Activated T-helper 1 cell treated with Interleukin-2 at 50 U/mL for 16 hours (primary cell): Measurements from ENCODE around the gene ADPRHL1.
"Not testable (repeated sequence)": the region's sequence is repeated elsewhere in the genome, so short reads cannot be mapped to it uniquely, and the experiment has no call there.

ENCODE experiments used
- DNase-seq: peaks from one replicate; pipeline ENCODE4 v3.0.0-alpha.2; 2020; ENCODE audit warnings: low read depth

ADPRHL1 gene

GRCh38 chr13:113477724-113478123, 24.4 kb upstream of the ADPRHL1 start:
- no peak for DNase-seq

- DNase-seq, result no peak
Observed at GRCh38 chr13:113476811-113477210, 23.5 kb upstream of the ADPRHL1 start.

- DNase-seq, result no peak
Observed at GRCh38 chr13:113475911-113476310, 22.6 kb upstream of the ADPRHL1 start.

- DNase-seq, result no peak
Observed at GRCh38 chr13:113475280-113475679, 22.0 kb upstream of the ADPRHL1 start.

- DNase-seq, result no peak
Observed at GRCh38 chr13:113474179-113474578, 20.9 kb upstream of the ADPRHL1 start.

GRCh38 chr13:113472355-113473025, 19.2 kb upstream of the ADPRHL1 start:
- no peak for DNase-seq

- no peak for DNase-seq
Observed at GRCh38 chr13:113471844-113472243, 18.6 kb upstream of the ADPRHL1 start.

GRCh38 chr13:113470635-113471163, 17.4 kb upstream of the ADPRHL1 start:
- not testable (repeated sequence) for DNase-seq

- DNase-seq, result no peak
Observed at GRCh38 chr13:113470073-113470472, 16.8 kb upstream of the ADPRHL1 start.

- no peak for DNase-seq
Observed at GRCh38 chr13:113469582-113469981, 16.3 kb upstream of the ADPRHL1 start.

- no peak for DNase-seq
Observed at GRCh38 chr13:113468472-113469201, 15.3 kb upstream of the ADPRHL1 start.

GRCh38 chr13:113468029-113468428, 14.7 kb upstream of the ADPRHL1 start:
- DNase-seq, result no peak

- no peak for DNase-seq
Observed at GRCh38 chr13:113466383-113466782, 13.1 kb upstream of the ADPRHL1 start.

- DNase-seq, result no peak
Observed at GRCh38 chr13:113465300-113465699, 12.0 kb upstream of the ADPRHL1 start.

GRCh38 chr13:113464476-113464875, 11.2 kb upstream of the ADPRHL1 start:
- no peak for DNase-seq

- DNase-seq, result no peak
Observed at GRCh38 chr13:113461022-113461751, 7.9 kb upstream of the ADPRHL1 start.

- no peak for DNase-seq
Observed at GRCh38 chr13:113460599-113460998, 7.3 kb upstream of the ADPRHL1 start.

GRCh38 chr13:113460064-113460555, 6.8 kb upstream of the ADPRHL1 start:
- no peak for DNase-seq

- DNase-seq, result no peak
Observed at GRCh38 chr13:113458253-113459065, 5.2 kb upstream of the ADPRHL1 start.

- DNase-seq, result no peak
Observed at GRCh38 chr13:113457510-113457909, 4.2 kb upstream of the ADPRHL1 start.

- DNase-seq, result no peak
Observed at GRCh38 chr13:113456116-113456702, 2.9 kb upstream of the ADPRHL1 start.
